Liver (tissue), 3 donors: ENCODE results near the gene LY86.

Source experiments
- FOXA1 ChIP-seq: IDR thresholded peaks from 2 replicates; pipeline ENCODE4 v1.6.1; 2016; ENCODE audit warnings: antibody characterized with exemption
- GABPA ChIP-seq, 2 donors: IDR thresholded peaks in 1 of 2; conservative IDR thresholded peaks in 1 of 2; 2 replicates each; pipeline ENCODE4 v1.6.1; 2016; ENCODE audit warnings: antibody characterized with exemption in 2 of 2, mild to moderate bottlenecking in 1 of 2, moderate library complexity in 1 of 2
- HNF4A ChIP-seq, 2 donors: conservative IDR thresholded peaks; 2 replicates each; pipeline ENCODE4 v1.6.1; 2016; ENCODE audit warnings: antibody characterized with exemption in 2 of 2, mild to moderate bottlenecking in 2 of 2
- NR2F2 ChIP-seq: IDR thresholded peaks from 2 replicates; pipeline ENCODE4 v1.6.1; 2016; ENCODE audit warnings: antibody characterized with exemption
- RAD21 ChIP-seq, 2 donors: IDR thresholded peaks; 2 replicates each; pipeline ENCODE4 v1.6.1; 2016; ENCODE audit warnings: antibody characterized with exemption in 2 of 2, mild to moderate bottlenecking in 2 of 2
- RXRA ChIP-seq, 2 donors: IDR thresholded peaks; 2 replicates each; pipeline ENCODE4 v1.6.1; 2017 to 2018; ENCODE audit warnings: antibody characterized with exemption in 2 of 2, mild to moderate bottlenecking in 1 of 2
- TAF1 ChIP-seq: conservative IDR thresholded peaks from 2 replicates; pipeline ENCODE4 v1.6.1; 2016; ENCODE audit warnings: antibody characterized with exemption, mild to moderate bottlenecking
- TF ChIP-seq, protein P1 (sequence below): fragments of 150-350 bp; IDR thresholded peaks from 2 replicates; pipeline ENCODE4 v1.5.1; 2017; ENCODE audit warnings: improper control_type of control experiment, low read depth, low read length; ENCODE audit not compliant: missing input control
- TF ChIP-seq, protein P2 (sequence below): IDR thresholded peaks from 2 replicates; pipeline ENCODE4 v1.6.1; 2016; ENCODE audit warnings: antibody characterized with exemption
- TF ChIP-seq, protein P3 (sequence below): IDR thresholded peaks from 2 replicates; pipeline ENCODE4 v1.6.1; 2016; ENCODE audit warnings: antibody characterized with exemption
- TF ChIP-seq, protein P4 (sequence below): IDR thresholded peaks from 2 replicates; pipeline ENCODE4 v1.6.1; 2016; ENCODE audit warnings: antibody characterized with exemption, mild to moderate bottlenecking
- TF ChIP-seq, protein P5 (sequence below): IDR thresholded peaks from 2 replicates; pipeline ENCODE4 v1.6.1; 2016; ENCODE audit warnings: antibody characterized with exemption
- donor health status: healthy.
- donor health status: healthy.

DNA sequence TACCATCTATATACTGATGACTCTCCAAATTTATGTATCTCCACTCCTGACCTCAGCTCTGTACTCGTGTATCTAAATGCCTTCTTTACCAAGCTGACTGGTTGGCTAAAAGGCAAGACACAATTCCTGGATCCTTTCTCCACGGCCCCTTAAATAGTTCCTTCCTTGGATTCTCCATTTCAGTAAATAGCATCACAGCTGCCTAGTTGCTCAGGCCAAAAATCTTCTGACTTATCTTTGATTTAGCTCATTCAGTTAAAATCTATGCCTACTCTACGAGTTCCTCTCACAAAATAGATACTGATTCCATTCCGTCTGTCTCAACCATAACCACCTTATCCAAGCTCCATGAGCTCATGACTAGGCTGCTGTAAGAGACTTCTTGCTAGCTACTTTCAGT is 49.5 kb upstream of the LY86 start:
- TF ChIP-seq, protein P1, sequence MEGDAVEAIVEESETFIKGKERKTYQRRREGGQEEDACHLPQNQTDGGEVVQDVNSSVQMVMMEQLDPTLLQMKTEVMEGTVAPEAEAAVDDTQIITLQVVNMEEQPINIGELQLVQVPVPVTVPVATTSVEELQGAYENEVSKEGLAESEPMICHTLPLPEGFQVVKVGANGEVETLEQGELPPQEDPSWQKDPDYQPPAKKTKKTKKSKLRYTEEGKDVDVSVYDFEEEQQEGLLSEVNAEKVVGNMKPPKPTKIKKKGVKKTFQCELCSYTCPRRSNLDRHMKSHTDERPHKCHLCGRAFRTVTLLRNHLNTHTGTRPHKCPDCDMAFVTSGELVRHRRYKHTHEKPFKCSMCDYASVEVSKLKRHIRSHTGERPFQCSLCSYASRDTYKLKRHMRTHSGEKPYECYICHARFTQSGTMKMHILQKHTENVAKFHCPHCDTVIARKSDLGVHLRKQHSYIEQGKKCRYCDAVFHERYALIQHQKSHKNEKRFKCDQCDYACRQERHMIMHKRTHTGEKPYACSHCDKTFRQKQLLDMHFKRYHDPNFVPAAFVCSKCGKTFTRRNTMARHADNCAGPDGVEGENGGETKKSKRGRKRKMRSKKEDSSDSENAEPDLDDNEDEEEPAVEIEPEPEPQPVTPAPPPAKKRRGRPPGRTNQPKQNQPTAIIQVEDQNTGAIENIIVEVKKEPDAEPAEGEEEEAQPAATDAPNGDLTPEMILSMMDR, result no peak
- TF ChIP-seq GABPA (IDR thresholded peaks at IDR 0.05 in 1 of 2, conservative IDR thresholded peaks at IDR 0.05 in 1 of 2), result no peak
- TF ChIP-seq, protein P2, sequence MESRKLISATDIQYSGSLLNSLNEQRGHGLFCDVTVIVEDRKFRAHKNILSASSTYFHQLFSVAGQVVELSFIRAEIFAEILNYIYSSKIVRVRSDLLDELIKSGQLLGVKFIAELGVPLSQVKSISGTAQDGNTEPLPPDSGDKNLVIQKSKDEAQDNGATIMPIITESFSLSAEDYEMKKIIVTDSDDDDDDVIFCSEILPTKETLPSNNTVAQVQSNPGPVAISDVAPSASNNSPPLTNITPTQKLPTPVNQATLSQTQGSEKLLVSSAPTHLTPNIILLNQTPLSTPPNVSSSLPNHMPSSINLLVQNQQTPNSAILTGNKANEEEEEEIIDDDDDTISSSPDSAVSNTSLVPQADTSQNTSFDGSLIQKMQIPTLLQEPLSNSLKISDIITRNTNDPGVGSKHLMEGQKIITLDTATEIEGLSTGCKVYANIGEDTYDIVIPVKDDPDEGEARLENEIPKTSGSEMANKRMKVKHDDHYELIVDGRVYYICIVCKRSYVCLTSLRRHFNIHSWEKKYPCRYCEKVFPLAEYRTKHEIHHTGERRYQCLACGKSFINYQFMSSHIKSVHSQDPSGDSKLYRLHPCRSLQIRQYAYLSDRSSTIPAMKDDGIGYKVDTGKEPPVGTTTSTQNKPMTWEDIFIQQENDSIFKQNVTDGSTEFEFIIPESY, result no peak
- TF ChIP-seq, protein P3, sequence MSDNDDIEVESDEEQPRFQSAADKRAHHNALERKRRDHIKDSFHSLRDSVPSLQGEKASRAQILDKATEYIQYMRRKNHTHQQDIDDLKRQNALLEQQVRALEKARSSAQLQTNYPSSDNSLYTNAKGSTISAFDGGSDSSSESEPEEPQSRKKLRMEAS, result no peak
- TF ChIP-seq, protein P4, sequence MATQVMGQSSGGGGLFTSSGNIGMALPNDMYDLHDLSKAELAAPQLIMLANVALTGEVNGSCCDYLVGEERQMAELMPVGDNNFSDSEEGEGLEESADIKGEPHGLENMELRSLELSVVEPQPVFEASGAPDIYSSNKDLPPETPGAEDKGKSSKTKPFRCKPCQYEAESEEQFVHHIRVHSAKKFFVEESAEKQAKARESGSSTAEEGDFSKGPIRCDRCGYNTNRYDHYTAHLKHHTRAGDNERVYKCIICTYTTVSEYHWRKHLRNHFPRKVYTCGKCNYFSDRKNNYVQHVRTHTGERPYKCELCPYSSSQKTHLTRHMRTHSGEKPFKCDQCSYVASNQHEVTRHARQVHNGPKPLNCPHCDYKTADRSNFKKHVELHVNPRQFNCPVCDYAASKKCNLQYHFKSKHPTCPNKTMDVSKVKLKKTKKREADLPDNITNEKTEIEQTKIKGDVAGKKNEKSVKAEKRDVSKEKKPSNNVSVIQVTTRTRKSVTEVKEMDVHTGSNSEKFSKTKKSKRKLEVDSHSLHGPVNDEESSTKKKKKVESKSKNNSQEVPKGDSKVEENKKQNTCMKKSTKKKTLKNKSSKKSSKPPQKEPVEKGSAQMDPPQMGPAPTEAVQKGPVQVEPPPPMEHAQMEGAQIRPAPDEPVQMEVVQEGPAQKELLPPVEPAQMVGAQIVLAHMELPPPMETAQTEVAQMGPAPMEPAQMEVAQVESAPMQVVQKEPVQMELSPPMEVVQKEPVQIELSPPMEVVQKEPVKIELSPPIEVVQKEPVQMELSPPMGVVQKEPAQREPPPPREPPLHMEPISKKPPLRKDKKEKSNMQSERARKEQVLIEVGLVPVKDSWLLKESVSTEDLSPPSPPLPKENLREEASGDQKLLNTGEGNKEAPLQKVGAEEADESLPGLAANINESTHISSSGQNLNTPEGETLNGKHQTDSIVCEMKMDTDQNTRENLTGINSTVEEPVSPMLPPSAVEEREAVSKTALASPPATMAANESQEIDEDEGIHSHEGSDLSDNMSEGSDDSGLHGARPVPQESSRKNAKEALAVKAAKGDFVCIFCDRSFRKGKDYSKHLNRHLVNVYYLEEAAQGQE, result no peak
- TF ChIP-seq RAD21 (IDR thresholded peaks at IDR 0.05), result no peak
- TF ChIP-seq RXRA (IDR thresholded peaks at IDR 0.05), result no peak
- TF ChIP-seq TAF1, result no peak
- no peak for TF ChIP-seq HNF4A (conservative IDR thresholded peaks at IDR 0.05)
- TF ChIP-seq, protein P5, sequence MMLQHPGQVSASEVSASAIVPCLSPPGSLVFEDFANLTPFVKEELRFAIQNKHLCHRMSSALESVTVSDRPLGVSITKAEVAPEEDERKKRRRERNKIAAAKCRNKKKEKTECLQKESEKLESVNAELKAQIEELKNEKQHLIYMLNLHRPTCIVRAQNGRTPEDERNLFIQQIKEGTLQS, result no peak
- TF ChIP-seq NR2F2, result no peak
- TF ChIP-seq FOXA1, result no peak
